Upper lobe of left lung (tissue), 6 donors: ENCODE data around the gene U2AF1L4. TPM values are rescaled to one million over a fixed set of nuclear protein-coding genes. Genes with fewer than 3 reads are reported as not detected.

Experiments
- ATAC-seq, 2 donors: fragments of 200-7000 bp; cut with Tn5 transposase; one replicate each; pipeline ENCODE4 v1.9.1; 2022; ENCODE audit warnings: mild to moderate bottlenecking in 2 of 2, moderate library complexity in 2 of 2; ENCODE audit not compliant: low FRiP score in 2 of 2
- DNase-seq, 2 donors: peaks; one replicate each; pipeline ENCODE4 v3.0.0-alpha.2; 2019 to 2020
- H3K27ac ChIP-seq, 4 donors: fragments of 200-600 bp; sonication (generic); one replicate each; pipeline ENCODE4 v1.5.1; 2016 to 2019
- H3K27me3 ChIP-seq, 4 donors: fragments of 200-600 bp; sonication (generic); one replicate each; pipeline ENCODE4 v1.5.1; 2017 to 2019
- H3K36me3 ChIP-seq, 4 donors: fragments of 200-600 bp; sonication (generic); one replicate each; pipeline ENCODE4 v1.5.1; 2016 to 2019
- H3K4me1 ChIP-seq, 4 donors: fragments of 200-600 bp; sonication (generic); one replicate each; pipeline ENCODE4 v1.5.1; 2018 to 2019
- H3K4me3 ChIP-seq, 4 donors: fragments of 200-600 bp; sonication (generic); one replicate each; pipeline ENCODE4 v1.5.1; 2017 to 2019; ENCODE audit warnings: mild to moderate bottlenecking in 2 of 4, moderate library complexity in 1 of 4
- H3K9me3 ChIP-seq, 4 donors: fragments of 200-600 bp; sonication (generic); one replicate each; pipeline ENCODE4 v1.5.1; 2018 to 2019
- CTCF ChIP-seq, 6 experiments: fragments of 450-650 bp in 4 of 6; fragments of 200-600 bp in 2 of 6; sonication (generic) in 2 of 6; IDR thresholded peaks; one replicate each; pipeline ENCODE4 v1.5.1; 2016 to 2019; ENCODE audit warnings: antibody characterized with exemption in 6 of 6
- EP300 ChIP-seq, 4 donors: sonication (generic); formaldehyde crosslinking; IDR thresholded peaks; one replicate each; pipeline ENCODE4 v1.5.1; 2017; ENCODE audit warnings: antibody characterized with exemption in 4 of 4, control low read depth in 2 of 4
- POLR2A ChIP-seq, 4 donors: fragments of 450-650 bp; IDR thresholded peaks; one replicate each; pipeline ENCODE4 v1.5.1; 2016 to 2017; ENCODE audit warnings: antibody characterized with exemption in 4 of 4, mild to moderate bottlenecking in 2 of 4
- POLR2AphosphoS5 ChIP-seq, 2 donors: sonication (generic); formaldehyde crosslinking; IDR thresholded peaks; one replicate each; pipeline ENCODE4 v1.5.1; 2017; ENCODE audit warnings: antibody characterized with exemption in 2 of 2
- WGBS, 2 donors: methylation state at CpG; one replicate each; pipeline ENCODE4 v1.1.5; 2017 to 2018; 5-methylcytosine and 5-hydroxymethylcytosine counted together
- total RNA-seq, 6 donors: library from RNA; depleted of rRNA in 4 of 6; stranded (reverse); fragments of >200 nt in 4 of 6; gene quantifications; one replicate each; pipeline versions ENCODE4 v1.1.0 to v1.2.1, GENCODE V29; 2016 to 2021
- donor health status: DM: no; HTN: no; CAD: no; lungs with moderate emphysema.
- donor health status: DM: no; HTN: yes; CAD: no; lungs with severe emphysema.

Gene U2AF1L4
- total RNA-seq, 6 donors from 2014 or later = 8.5 to 157 (median 22.0) TPM

- Histone ChIP-seq H3K27me3 (no peaks in the 10 kb centered on the region), H3K4me3 (no peak overlapping the region), H3K36me3 (peaks cover 49 to 78% (median 70%) of the 10 kb centered on the region in 4 donors), H3K9me3 (no peaks in the 10 kb centered on the region), H3K4me1 (peaks cover 6 to 26% (median 14%) of the 10 kb centered on the region in 4 donors), H3K27ac (no peak overlapping the region)
- DNase-seq (no peak), ATAC-seq (no peak)
- TF ChIP-seq CTCF (IDR thresholded peaks at IDR 0.05) (no peak), POLR2A (IDR thresholded peaks at IDR 0.05) (no peak), EP300 (IDR thresholded peaks at IDR 0.05) (no peak), POLR2AphosphoS5 (IDR thresholded peaks at IDR 0.05) (no peak)
- WGBS, 2 donors = 92 to 94% methylated on average over 12 to 14 of the region's 14 CpGs
These were observed 22.8 kb downstream of the U2AF1L4 start for GRCh38 chr19:35722461-35722860.

GRCh38 chr19:35721374-35721773 lies 23.8 kb downstream of the U2AF1L4 start:
- no peak for ATAC-seq
- no peak overlapping the region for H3K4me3 ChIP-seq
- DNase-seq = peak in 1 of 2 donors; percentile 74
- H3K9me3 ChIP-seq = no peaks in the 10 kb centered on the region
- H3K27me3 ChIP-seq = no peaks in the 10 kb centered on the region
- peaks cover 41 to 67% (median 61%) of the 10 kb centered on the region in 4 donors for H3K36me3 ChIP-seq
- TF ChIP-seq POLR2AphosphoS5 (IDR thresholded peaks at IDR 0.05) (no peak), EP300 (IDR thresholded peaks at IDR 0.05) (no peak), POLR2A (IDR thresholded peaks at IDR 0.05) (no peak), CTCF (IDR thresholded peaks at IDR 0.05) (no peak)
- H3K27ac ChIP-seq = no peak overlapping the region
- H3K4me1 ChIP-seq = peaks cover 6 to 31% (median 16%) of the 10 kb centered on the region in 4 donors
- 87 to 99% methylated on average over 11 to 16 of the region's 16 CpGs for WGBS, 2 donors

- no peak overlapping the region for H3K4me3 ChIP-seq
- peaks cover 11 to 38% (median 24%) of the 10 kb centered on the region in 4 donors for H3K4me1 ChIP-seq
- H3K9me3 ChIP-seq = no peaks in the 10 kb centered on the region
- TF ChIP-seq POLR2AphosphoS5 (IDR thresholded peaks at IDR 0.05) (no peak), POLR2A (IDR thresholded peaks at IDR 0.05) (no peak), EP300 (IDR thresholded peaks at IDR 0.05) (no peak), CTCF (IDR thresholded peaks at IDR 0.05) (no peak)
- WGBS, 2 donors = 85 to 92% methylated on average over 9 to 10 of the region's 17 CpGs
- no peak for ATAC-seq
- no peaks in the 10 kb centered on the region for H3K27me3 ChIP-seq
- no peak for DNase-seq
- peaks cover 34 to 60% (median 54%) of the 10 kb centered on the region in 4 donors for H3K36me3 ChIP-seq
- no peak overlapping the region for H3K27ac ChIP-seq
These were observed 24.6 kb downstream of the U2AF1L4 start for GRCh38 chr19:35720648-35721047.

GRCh38 chr19:35720163-35720524 lies 25.1 kb downstream of the U2AF1L4 start:
- no peak for ATAC-seq
- no peak overlapping the region for H3K27ac ChIP-seq
- H3K4me3 ChIP-seq = no peak overlapping the region
- H3K36me3 ChIP-seq = peaks cover 29 to 55% (median 49%) of the 10 kb centered on the region in 4 donors
- TF ChIP-seq POLR2A (IDR thresholded peaks at IDR 0.05) = no peak
- TF ChIP-seq EP300 (IDR thresholded peaks at IDR 0.05) = no peak
- no peak for TF ChIP-seq CTCF (IDR thresholded peaks at IDR 0.05)
- TF ChIP-seq POLR2AphosphoS5 (IDR thresholded peaks at IDR 0.05) = no peak
- peaks cover 14 to 43% (median 28%) of the 10 kb centered on the region in 4 donors for H3K4me1 ChIP-seq
- 91 to 93% methylated on average over 9 of the region's 9 CpGs for WGBS, 2 donors
- no peaks in the 10 kb centered on the region for H3K27me3 ChIP-seq
- no peak for DNase-seq
- no peaks in the 10 kb centered on the region for H3K9me3 ChIP-seq
